Kidney (tissue), 14 donors: ENCODE results near the gene CTDNEP1. TPM values are rescaled to one million over a fixed set of nuclear protein-coding genes. Genes with fewer than 3 reads are reported as not detected.

Experiments
- DNase-seq, 5 donors: peaks; one replicate each; pipeline ENCODE4 v3.0.0-alpha.2; 2013 to 2020
- FAIRE-seq: peaks from 2 replicates; lab custom pipeline; 2012; peaks lifted over from hg19 to GRCh38; lab: Jason Lieb, UNC
- H3K27ac ChIP-seq, 2 donors: one replicate each; pipeline ENCODE4 v1.7.0; 2013; ENCODE audit warnings: low read depth in 2 of 2, low read length in 2 of 2, inconsistent platforms in 1 of 2
- H3K27me3 ChIP-seq: one replicate; pipeline ENCODE4 v1.7.1; 2013; ENCODE audit warnings: low read length, inconsistent platforms; ENCODE audit not compliant: control insufficient read depth, insufficient read depth
- H3K36me3 ChIP-seq, 3 donors: one replicate each; pipeline versions ENCODE4 v1.7.0 to v1.7.1; 2013; ENCODE audit warnings: low read length in 3 of 3, control low read depth in 1 of 3, inconsistent platforms in 1 of 3; ENCODE audit not compliant: insufficient read depth in 3 of 3, control insufficient read depth in 2 of 3
- H3K4me1 ChIP-seq, 3 donors: one replicate each; pipeline versions ENCODE4 v1.7.0 to v1.7.1; 2013; ENCODE audit warnings: low read length in 3 of 3, inconsistent platforms in 1 of 3, low read depth in 1 of 3; ENCODE audit not compliant: control insufficient read depth in 2 of 3, insufficient read depth in 2 of 3
- H3K4me3 ChIP-seq, 3 donors: one replicate each; pipeline versions ENCODE4 v1.7.0 to v1.8.1; 2013; ENCODE audit warnings: low read length in 3 of 3, control low read depth in 1 of 3, inconsistent platforms in 1 of 3
- H3K9ac ChIP-seq, 3 donors: one replicate each; pipeline versions ENCODE4 v1.7.0 to v1.7.1; 2013; ENCODE audit warnings: low read length in 3 of 3, control low read depth in 1 of 3, inconsistent platforms in 1 of 3
- H3K9me3 ChIP-seq, 3 donors: one replicate each; pipeline versions ENCODE4 v1.7.0 to v1.7.1; 2013; ENCODE audit warnings: low read length in 3 of 3, control low read depth in 1 of 3, inconsistent platforms in 1 of 3; ENCODE audit not compliant: control insufficient read depth in 2 of 3, insufficient read depth in 1 of 3
- CTCF ChIP-seq: IDR thresholded peaks from 3 replicates; pipeline ENCODE4 v1.5.1; 2012; ENCODE audit warnings: mild to moderate bottlenecking, moderate library complexity, borderline replicate concordance; ENCODE audit not compliant: insufficient read depth; ENCODE audit errors: extremely low read depth
- intact Hi-C: fragments of 100-400 bp; cut with DNase I; formaldehyde crosslinking; loops from one replicate; pipeline ENCODE4 v1.11.1; 2022
- polyA plus RNA-seq: library from polyadenylated mRNA; stranded (reverse); fragments of 350-450 nt; fragmentation: Illumina TruSeq; extraction: RNeasy Lipid Tissue Mini Kit (QIAGEN cat#74804); gene quantifications from one replicate; pipeline ENCODE4 v1.2.3, GENCODE V29; 2014; ENCODE audit warnings: low read depth, low replicate concordance; ENCODE audit not compliant: insufficient read depth
- total RNA-seq: library from RNA; stranded (reverse); fragmentation: NEBNext Ultra II Directional; extraction: Animal tissue kit (Norgen Biotek cat#: 25700); gene quantifications from one replicate; pipeline ENCODE4 v1.2.1, GENCODE V29; 2021
- donor health status: control.
- donor health status: control.
- donor health status: control.
- donor health status: control.
- donor health status: control.
- donor health status: DM: yes; HTN: yes; CAD: no.
- donor health status: Normal renal cell carcinoma (clear cell type).

Gene CTDNEP1
- total and polyA plus RNA-seq, 2 donors from 2014 or later, result 113 to 124 TPM

- intact Hi-C loops, result no loop called here
- Histone ChIP-seq H3K27ac (peak overlapping the region; percentile 88 to 89), H3K9me3 (no peaks in the 10 kb centered on the region), H3K27me3 (no peaks in the 10 kb centered on the region), H3K4me3 (peak overlapping the region; percentile 53 to 74 (median 72)), H3K36me3 (peaks cover 0 to 2% (median 0%) of the 10 kb centered on the region in 3 donors), H3K4me1 (peaks cover 0 to 21% (median 3%) of the 10 kb centered on the region in 3 donors), H3K9ac (peak overlapping the region; percentile 46 to 77 (median 49))
- TF ChIP-seq CTCF, result no peak
- FAIRE-seq (no peak), DNase-seq (peak; percentile 78 to 91 (median 87))
Observed at GRCh38 chr17:7262935-7263800, 11.6 kb upstream of the CTDNEP1 start.

- no peaks in the 10 kb centered on the region for H3K9me3 ChIP-seq
- H3K27ac ChIP-seq, result peak within 1 kb of the TSS; percentile 89
- no peak for TF ChIP-seq CTCF
- H3K27me3 ChIP-seq, result no peaks in the 10 kb centered on the region
- H3K9ac ChIP-seq, result peak within 1 kb of the TSS; percentile 46 to 96 (median 49)
- H3K4me3 ChIP-seq, result peak within 1 kb of the TSS; percentile 68 to 74 (median 72)
- peaks cover 0 to 21% (median 3%) of the 10 kb centered on the region in 3 donors for H3K4me1 ChIP-seq
- DNase-seq (peak; percentile 86 to 97 (median 91)), FAIRE-seq (no peak)
- intact Hi-C loops, result no loop called here
- peaks cover 0 to 2% (median 2%) of the 10 kb centered on the region in 3 donors for H3K36me3 ChIP-seq
Observed at GRCh38 chr17:7262192-7262934, 10.8 kb upstream of the CTDNEP1 start, which contains the start of gene CLDN7. Gene CLDN7, minus strand, starts transcription at chr17:7262478. Its CDS starts 435 bp downstream, at chr17:7262043.

- Histone ChIP-seq H3K27me3 (no peaks in the 10 kb centered on the region), H3K27ac (peak overlapping the region; percentile 89), H3K36me3 (peaks cover 0 to 8% (median 4%) of the 10 kb centered on the region in 3 donors), H3K4me1 (peaks cover 0 to 21% (median 3%) of the 10 kb centered on the region in 3 donors), H3K9ac (peak overlapping the region; percentile 8 to 96 (median 20)), H3K4me3 (peak overlapping the region; percentile 57 to 74 (median 68)), H3K9me3 (no peaks in the 10 kb centered on the region)
- FAIRE-seq (no peak), DNase-seq (peak in 2 of 5 donors; percentile 26 to 66)
- intact Hi-C loops, result no loop called here
- TF ChIP-seq CTCF, result no peak
Observed at GRCh38 chr17:7261379-7262191, 10.1 kb upstream of the CTDNEP1 start.
